Ureter (tissue), 1 donor: ENCODE data around the gene PDHB. TPM values are rescaled to one million over a fixed set of nuclear protein-coding genes. Genes with fewer than 3 reads are reported as not detected.
"Not testable (repeated sequence)": the region's sequence is repeated elsewhere in the genome, so short reads cannot be mapped to it uniquely, and the experiment has no call there.

Experiments
- DNase-seq: peaks from one replicate; pipeline ENCODE4 v3.0.0-alpha.2; 2020; ENCODE audit warnings: low spot score
- total RNA-seq: library from RNA; stranded (reverse); gene quantifications from one replicate; pipeline ENCODE4 v1.2.4, GENCODE V29; 2023
- donor health status: DM: yes; HTN: yes; CAD: no.

PDHB gene
- total RNA-seq, 1 donor from 2014 or later: 42.2 TPM

- DNase-seq: not testable (repeated sequence)
These were observed 3.6 kb upstream of the PDHB start for GRCh38 chr3:58437276-58437675.

DNA sequence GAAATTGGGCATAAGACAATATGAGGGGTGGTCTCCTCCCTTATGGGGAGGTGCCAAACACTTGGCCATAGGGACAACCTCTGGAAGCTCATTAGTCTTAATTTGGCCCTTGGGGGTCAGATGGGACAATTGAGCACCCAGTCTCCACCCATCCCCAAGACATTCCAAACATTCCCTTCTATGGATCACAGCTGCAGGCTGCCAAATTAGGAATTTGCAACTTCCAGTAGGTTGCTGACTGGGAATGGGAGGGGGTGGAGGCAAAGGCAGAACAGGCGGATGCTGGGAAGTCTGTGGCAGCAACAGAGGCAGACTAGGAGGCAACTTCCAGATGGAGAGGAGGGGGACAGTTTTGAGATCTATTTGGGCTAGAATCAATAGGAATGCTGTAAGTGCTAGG lies 1.4 kb upstream of the PDHB start:
- DNase-seq: peak; percentile 48

GRCh38 chr3:58434511-58434910 lies 879 bp upstream of the PDHB start:
- no peak for DNase-seq

GRCh38 chr3:58434168-58434504 lies 504 bp upstream of the PDHB start:
- DNase-seq: no peak

DNA sequence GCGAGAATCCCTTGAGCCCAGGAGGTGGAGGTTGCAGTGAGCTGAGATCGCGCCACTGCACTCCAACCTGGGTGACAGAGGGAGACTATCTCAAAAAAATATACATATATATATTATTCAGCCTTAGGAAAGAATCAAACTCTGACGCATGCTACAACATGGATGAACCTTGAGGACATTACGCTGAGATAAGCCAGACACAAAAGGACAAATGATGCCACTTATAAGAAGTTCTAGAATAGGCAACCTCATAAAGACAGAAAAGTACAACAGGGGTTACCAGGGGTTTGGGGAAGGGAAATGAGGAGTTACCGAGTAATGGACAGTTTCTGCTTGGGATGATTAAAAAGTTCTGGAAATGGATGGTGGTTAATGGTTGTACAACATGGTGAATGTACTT lies 727 bp downstream of the PDHB start:
- no peak for DNase-seq

DNA sequence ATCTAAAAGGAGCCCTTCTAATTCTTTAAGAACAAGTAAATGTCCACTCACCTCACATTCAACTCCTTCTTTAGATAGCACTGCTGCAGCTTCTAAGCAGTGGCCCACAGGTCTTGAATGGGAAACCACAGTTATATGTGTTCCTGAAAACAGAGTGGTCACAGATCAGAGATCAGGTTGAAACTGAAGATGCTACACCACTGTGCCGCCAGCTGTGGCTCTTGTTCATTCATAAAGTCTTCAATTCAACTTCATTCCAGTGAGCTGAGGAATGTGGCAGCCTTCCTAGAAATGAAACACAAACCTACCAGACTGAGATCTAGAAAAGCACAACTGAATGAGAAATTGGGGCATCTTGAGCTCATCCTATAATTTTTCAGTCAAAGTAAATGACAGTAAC lies 4.0 kb downstream of the PDHB start:
- no peak for DNase-seq

DNA sequence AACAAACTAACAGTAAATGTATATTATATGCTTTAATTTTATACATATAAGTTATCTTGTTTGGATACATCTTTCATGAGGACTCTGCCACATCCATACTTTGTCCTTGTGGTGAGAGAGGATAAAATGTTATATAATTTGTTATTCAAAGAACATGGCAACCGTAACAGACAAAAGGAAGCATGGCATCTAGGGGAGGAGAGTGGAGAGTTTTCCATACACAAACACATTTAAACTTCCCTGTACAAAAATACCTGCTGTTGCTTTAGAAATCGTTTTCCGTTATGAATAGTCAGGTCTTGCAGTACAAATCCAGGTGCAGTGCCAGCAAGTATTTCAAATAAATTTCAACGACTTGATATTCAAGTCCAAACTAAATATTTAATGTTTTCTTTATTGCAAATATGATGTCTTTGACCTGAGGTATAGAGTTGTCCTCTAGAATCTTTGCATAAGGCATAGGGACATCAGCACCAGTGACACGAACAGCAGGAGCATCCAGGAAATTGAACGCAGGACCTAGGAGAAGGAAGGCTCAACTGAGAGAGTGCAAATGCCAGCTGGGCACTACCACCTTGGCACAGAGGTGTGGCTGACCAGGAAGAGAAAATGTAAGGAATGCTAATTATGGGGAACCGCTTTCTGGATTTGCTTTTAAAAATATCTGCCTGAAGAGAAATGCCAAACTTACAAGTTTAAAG lies 5.8 kb downstream of the PDHB start:
- DNase-seq: no peak

- no peak for DNase-seq
These were observed 7.8 kb downstream of the PDHB start for GRCh38 chr3:58425782-58426181.

- DNase-seq: no peak
These were observed 9.0 kb downstream of the PDHB start for GRCh38 chr3:58424613-58425012.

DNA sequence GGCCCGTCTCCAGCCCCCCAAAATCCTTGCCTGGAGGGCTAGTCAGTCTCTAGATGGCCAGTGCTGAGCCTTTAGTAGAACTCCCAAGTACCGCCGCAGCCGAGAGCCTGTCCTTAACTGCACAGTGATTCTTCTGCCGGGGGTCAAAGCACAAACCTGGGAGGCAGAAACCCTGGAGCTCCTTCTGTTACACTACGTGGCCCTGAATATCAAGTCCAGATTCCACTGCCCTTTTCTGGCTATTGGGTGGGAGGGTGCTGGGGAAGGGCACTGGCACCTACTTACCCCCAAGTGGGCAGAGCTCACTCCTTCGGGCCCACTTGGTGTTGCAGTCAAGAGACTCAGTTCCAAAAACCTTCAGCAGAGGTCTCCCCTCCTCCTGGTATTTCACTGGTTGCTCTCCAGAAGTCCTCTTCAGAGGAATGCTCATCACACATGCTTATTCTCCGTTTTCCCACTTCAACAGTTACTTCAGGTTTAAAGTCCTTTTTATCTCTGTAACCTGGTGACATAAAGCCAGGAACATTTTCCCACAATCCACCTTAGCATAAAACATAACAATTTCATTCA lies 10.8 kb downstream of the PDHB start:
- DNase-seq: no peak

DNA sequence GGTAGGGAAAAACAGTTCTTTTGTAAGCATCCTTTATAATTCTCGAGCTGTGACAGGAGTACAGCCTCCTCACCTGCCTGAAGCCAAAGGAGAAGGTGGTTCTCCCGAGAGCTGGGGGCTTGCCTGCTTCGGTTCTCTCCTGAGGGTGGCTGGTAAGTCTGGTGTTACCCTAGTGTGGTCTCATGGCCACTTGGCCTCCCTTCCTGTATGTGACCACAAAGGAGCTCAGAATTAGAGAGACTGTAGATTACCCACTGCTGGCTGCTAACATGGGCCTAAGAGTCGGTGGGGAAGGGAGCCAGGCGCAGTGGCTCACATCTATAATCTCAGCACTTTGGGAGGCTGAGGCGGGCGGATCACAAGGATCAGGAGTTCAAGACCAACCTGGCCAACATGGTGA lies 12.6 kb downstream of the PDHB start:
- DNase-seq: no peak

DNA sequence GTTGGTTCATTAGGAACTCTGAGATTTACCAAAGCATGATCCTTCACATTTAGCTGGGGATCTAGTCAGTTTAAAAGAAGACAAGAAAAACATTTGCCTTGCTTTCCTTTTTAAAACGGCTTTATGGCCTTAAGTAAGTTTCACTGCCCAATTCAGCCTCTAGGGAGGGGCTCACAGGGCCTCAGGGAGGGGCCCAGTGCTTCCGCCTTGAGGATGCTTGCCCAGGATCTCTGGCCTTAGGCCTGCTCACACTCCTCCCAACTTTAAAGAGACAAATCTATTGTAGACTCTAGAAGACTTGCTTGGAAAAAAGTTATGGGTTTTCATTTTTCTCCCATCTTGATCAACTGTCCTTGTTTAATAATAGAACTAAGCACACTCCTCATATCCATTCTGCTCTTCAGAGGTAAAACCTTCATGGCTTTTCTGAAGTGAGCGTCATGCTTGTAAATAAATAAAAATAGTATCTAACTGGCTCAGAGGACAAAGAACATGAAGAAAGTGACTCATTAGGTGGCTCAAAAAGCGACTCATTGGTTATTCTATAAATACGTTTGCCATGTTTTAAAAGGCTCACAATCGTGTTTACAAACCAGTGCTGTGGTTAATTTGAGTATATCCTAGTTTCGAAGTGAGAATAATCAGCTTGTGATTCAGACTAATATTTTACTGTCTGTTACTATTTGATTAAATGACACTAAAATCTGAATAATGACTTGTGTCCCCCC lies 13.7 kb downstream of the PDHB start:
- no peak for DNase-seq

GRCh38 chr3:58418227-58418626 lies 15.4 kb downstream of the PDHB start:
- no peak for DNase-seq

- DNase-seq: no peak
These were observed 16.6 kb downstream of the PDHB start for GRCh38 chr3:58417075-58417474.

DNA sequence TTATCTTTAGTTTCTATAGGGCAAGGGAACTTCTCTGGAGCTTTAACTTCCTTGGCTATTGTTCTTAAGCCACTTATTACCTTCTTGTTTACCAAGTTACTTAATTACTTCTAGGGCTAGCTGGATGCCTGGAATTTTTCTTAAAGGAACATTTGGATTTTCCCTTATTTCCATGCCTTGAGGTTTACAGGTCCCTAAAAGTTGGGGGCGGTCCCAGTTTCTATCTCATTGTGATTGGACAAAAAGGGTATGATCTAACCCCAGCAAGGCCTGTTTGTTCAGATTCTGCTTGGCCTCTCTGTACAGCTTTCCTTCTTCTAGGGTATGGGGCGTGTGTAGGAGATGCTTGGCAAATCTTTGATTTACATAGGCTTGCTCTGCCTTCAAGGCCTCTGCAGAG lies 17.4 kb downstream of the PDHB start:
- no peak for DNase-seq

GRCh38 chr3:58414538-58415197 lies 19.0 kb downstream of the PDHB start:
- peak; percentile 56 for DNase-seq

GRCh38 chr3:58411851-58412830 lies 21.5 kb downstream of the PDHB start:
- no peak for DNase-seq

GRCh38 chr3:58411036-58411435 lies 22.6 kb downstream of the PDHB start:
- no peak for DNase-seq

GRCh38 chr3:58409663-58410062 lies 24.0 kb downstream of the PDHB start:
- no peak for DNase-seq

GRCh38 chr3:58408906-58409305 lies 24.7 kb downstream of the PDHB start:
- DNase-seq: no peak

DNA sequence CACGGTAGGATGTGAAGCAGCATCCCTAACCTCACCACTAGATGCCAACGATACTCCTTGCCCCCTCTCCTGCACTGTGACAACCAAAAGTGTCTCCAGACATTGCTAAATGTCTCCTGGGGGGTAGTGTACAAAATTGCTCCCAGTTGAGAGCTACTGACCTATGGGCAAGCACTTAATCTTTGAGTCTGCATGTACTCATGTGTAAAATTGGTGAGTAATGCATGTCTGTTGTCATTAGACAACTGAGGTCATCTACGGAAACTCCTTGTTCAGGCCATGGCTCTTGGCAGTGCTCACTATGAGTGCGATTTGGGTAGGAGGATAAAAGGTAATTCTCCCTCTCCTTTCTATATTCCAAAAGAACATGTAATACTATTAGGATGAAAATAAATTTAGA lies 29.2 kb downstream of the PDHB start:
- DNase-seq: no peak
